SK-N-MC (cell line): ENCODE measurements around the gene NDUFS7.

Source experiments
- DNase-seq: peaks from one replicate; pipeline ENCODE4 v3.0.0-alpha.2; 2011; ENCODE audit warnings: low read depth, low spot score
- H3K27ac ChIP-seq: fragments of 200-600 bp; sonication (generic); 2 replicates; pipeline ENCODE4 v1.5.1; 2016; ENCODE audit warnings: mixed run types
- H3K36me3 ChIP-seq: fragments of 200-600 bp; sonication (generic); 2 replicates; pipeline ENCODE4 v1.6.1; 2017; ENCODE audit warnings: antibody characterized with exemption, low read length, mixed read lengths; ENCODE audit not compliant: insufficient read depth
- H3K4me3 ChIP-seq: fragments of 200-600 bp; sonication (generic); 2 replicates; pipeline ENCODE4 v1.5.1; 2016
- H3K9ac ChIP-seq: fragments of 200-600 bp; sonication (generic); 2 replicates; pipeline ENCODE4 v1.8.0; 2017; ENCODE audit warnings: mixed run types, mixed read lengths; ENCODE audit not compliant: insufficient read length
- H3K9me3 ChIP-seq: fragments of 200-600 bp; sonication (generic); 2 replicates; pipeline ENCODE4 v1.6.1; 2017; ENCODE audit warnings: low read depth, mild to moderate bottlenecking, antibody characterized with exemption, low read length, moderate library complexity, mixed read lengths
- EZH2 ChIP-seq: fragments of 200-600 bp; sonication (generic); IDR thresholded peaks from one replicate; pipeline ENCODE4 v1.6.1; 2017; ENCODE audit warnings: antibody characterized with exemption
- FOXP2 ChIP-seq: optimal IDR thresholded peaks from 2 replicates; pipeline ENCODE3; 2011; ENCODE audit warnings: mild to moderate bottlenecking, moderate library complexity; ENCODE audit not compliant: insufficient read depth; ENCODE audit errors: extremely low read length, control extremely low read depth
- POLR2AphosphoS5 ChIP-seq: IDR thresholded peaks from 2 replicates; pipeline ENCODE4 v1.6.1; 2012; ENCODE audit warnings: mild to moderate bottlenecking, low read depth, low read length, borderline replicate concordance

Gene NDUFS7

DNA sequence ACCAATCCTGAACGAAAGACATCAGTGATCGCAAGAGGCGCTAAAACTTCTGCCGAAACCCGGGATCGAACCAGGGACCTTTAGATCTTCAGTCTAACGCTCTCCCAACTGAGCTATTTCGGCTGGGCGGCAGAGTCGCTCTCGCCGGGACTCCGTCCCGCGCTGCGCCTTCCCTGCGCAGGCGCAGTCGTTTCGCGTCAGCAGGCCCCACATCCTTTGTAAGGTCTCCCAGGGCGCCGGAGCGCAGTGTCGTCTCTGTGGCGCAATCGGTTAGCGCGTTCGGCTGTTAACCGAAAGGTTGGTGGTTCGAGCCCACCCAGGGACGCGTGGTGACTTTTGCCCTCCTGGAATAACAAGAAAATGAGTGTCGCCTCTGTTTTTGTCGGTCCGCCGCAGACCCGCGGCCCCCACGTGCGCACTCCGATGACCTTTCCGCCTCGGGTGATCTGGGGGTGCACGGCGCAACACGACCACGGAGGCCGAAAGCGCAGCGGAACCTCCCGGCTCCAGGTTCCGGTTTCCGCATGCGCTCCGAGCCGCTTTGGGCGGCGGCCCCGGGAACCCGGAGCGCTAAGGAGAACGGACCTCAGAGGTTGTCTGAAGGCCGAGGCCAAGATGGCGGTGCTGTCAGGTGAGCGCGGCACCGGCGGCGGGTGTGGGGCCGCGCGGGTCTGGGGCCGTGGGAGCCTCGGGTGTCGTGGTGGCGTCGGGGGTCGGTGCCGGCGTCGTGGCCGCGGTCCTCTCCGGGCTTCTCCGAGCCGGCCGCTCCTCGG, at the start of gene NDUFS7:
Gene NDUFS7, plus strand, starts transcription at position 596 of the 773 bp plus-strand sequence. Its CDS starts 20 bp downstream, at position 616.
- peaks cover 5% of the 10 kb centered on the region; the same call in 1 of the 2 replicates for H3K36me3 ChIP-seq
- peak; percentile 70 for DNase-seq

DNA sequence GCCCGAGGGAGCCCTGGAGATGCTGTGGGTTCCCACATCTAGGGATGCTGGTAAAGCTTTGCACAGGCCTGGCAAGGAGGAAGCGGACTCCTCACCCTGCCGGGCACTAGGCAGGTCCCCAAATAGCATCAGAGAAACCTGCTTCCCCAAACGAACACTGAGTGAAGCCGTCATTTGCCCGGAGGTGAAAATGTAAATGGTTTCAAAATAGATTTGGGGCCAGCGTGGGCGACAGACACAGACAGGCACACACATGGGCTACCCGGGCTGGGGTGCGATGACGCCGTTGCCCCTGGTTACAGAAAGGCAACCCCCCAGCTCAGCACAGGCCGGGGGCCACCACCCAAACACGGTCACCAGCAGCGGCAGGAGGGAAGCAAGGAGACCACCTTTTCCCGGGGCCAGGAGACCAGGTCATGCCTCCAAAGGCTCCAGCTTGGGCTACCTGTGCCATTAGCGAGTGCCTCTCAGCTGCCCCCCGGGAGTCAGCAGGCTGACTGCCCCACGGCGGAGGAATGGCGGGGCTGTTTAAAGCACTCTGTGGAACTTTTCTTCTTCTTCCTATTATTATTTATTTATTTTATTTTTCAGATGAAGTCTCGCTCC, 47.5 kb upstream of the NDUFS7 start:
- H3K9me3 ChIP-seq: no peaks in the 10 kb centered on the region
- H3K4me3 ChIP-seq: no peak overlapping the region
- TF ChIP-seq FOXP2 (no peak), POLR2AphosphoS5 (no peak)
- no peaks in the 10 kb centered on the region for H3K36me3 ChIP-seq
- no peak overlapping the region for H3K9ac ChIP-seq
- DNase-seq: no peak
- H3K27ac ChIP-seq: no peak overlapping the region

More for the DNA sequence above, at the start of gene NDUFS7:
- Histone ChIP-seq H3K27ac (peak within 1 kb of the TSS; percentile 95), H3K9ac (peak within 1 kb of the TSS; percentile 93), H3K9me3 (no peaks in the 10 kb centered on the region), H3K4me3 (peak within 1 kb of the TSS; percentile 91)
- TF ChIP-seq POLR2AphosphoS5 (peak; percentile 76), FOXP2 (no peak)

DNA sequence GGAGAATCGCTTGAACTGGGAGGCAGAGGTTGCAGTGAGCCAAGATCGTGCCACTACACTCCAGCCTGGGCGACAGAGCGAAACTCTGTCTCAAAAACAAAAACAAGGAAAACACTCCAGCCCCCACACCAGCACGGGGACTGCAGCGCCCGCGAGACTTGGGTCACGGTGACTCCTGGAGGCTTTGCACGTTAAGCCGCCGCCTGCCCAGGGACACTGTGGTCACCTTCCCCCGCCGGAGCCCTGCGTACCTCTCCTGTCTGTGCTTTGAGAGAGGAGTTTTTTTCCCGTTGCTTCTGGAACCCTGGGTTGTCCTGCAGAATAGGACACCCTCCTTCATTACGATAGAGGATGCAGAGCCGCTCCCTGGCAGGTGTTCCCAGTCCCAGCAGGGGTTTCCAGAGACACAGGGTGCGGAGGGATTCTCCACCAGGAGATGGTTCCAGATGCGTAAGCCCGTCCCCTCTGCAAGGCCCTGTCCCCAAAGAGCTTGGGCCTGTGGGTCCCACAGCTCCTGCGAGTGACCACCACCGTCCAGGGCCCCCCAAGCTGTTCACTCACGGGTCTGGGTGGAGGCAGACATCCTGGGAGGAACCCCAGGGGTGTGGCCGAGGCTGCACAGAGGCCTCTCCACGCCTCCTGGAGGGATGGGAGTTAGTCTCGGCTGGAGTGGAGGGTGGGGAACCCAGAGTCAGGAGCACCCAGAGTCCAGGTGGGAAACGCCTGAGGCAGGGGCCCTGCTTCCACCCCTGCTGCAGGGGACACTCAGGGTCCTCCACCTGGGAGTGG, 42.8 kb upstream of the NDUFS7 start:
- no peak for TF ChIP-seq EZH2
- no peak for TF ChIP-seq FOXP2
- no peak for TF ChIP-seq POLR2AphosphoS5
- no peaks in the 10 kb centered on the region for H3K9me3 ChIP-seq
- no peak overlapping the region for H3K4me3 ChIP-seq
- no peak for DNase-seq
- no peak overlapping the region for H3K27ac ChIP-seq
- no peak overlapping the region for H3K9ac ChIP-seq
- no peaks in the 10 kb centered on the region for H3K36me3 ChIP-seq

DNA sequence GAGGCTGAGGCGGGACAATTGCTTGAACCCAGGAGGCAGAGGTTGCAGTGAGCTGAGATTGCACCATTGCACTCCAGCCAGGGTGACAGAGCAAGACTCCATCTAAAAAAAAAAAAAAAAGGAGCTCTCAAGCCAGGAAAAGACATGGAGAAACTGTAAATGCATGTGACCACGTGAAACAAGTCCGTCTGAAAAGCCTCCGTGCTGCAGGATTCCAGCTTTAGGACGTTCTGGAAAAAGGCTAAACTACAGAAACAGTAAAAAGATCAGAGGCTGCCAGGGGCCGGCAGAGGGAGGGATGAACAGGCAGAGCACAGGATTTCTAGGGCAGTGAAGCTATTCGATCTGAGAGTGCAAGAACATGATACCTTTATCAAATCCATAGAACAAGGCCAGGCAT, 40.7 kb upstream of the NDUFS7 start:
- TF ChIP-seq EZH2 (no peak), POLR2AphosphoS5 (no peak), FOXP2 (no peak)
- H3K36me3 ChIP-seq: no peaks in the 10 kb centered on the region
- no peaks in the 10 kb centered on the region for H3K9me3 ChIP-seq
- H3K9ac ChIP-seq: no peak overlapping the region
- no peak overlapping the region for H3K27ac ChIP-seq
- no peak for DNase-seq
- H3K4me3 ChIP-seq: no peak overlapping the region

DNA sequence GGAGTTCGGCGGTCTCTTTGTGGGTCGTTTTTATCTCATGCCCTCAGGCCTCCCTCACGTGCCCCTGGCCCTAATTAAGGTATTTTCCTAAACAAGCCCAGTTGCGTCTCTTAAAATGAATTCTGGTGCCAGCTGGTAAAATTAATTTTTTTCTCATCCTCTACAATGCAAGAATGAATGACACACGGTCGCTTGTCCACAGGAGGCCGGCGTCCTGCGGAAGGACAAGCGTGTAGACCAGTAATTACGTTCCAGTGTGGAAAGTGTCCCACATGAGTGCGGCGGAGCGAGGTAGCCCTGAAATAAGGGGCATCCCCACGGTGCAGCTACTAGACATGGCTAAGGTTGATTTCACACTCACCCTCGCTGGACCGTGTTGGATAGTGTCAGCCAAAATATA, 34.5 kb upstream of the NDUFS7 start:
- Histone ChIP-seq H3K9me3 (no peaks in the 10 kb centered on the region), H3K27ac (no peak overlapping the region), H3K36me3 (no peaks in the 10 kb centered on the region), H3K4me3 (no peak overlapping the region), H3K9ac (no peak overlapping the region)
- TF ChIP-seq POLR2AphosphoS5: no peak
- no peak for TF ChIP-seq FOXP2
- TF ChIP-seq EZH2: no peak
- no peak for DNase-seq

DNA sequence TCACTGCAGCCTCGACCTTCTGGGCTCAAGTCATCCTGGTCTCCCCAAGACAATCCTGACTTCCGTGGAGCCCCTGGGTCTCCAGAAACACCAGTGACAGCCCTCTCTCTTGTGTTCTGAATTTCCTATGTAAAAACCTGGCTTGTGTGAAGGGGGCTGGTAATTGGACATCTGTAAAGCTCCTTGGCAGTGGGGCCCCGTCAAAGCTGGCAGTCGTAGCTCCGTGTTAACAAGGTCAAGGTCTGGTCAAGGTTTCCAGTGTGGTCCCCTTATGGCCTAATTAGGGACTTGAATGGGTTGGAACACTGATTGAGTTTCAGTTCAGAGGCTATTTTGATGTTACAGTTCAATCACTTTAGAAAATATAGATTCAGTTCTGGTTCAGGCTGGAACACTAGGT, 32.8 kb upstream of the NDUFS7 start:
- H3K27ac ChIP-seq: no peak overlapping the region

DNA sequence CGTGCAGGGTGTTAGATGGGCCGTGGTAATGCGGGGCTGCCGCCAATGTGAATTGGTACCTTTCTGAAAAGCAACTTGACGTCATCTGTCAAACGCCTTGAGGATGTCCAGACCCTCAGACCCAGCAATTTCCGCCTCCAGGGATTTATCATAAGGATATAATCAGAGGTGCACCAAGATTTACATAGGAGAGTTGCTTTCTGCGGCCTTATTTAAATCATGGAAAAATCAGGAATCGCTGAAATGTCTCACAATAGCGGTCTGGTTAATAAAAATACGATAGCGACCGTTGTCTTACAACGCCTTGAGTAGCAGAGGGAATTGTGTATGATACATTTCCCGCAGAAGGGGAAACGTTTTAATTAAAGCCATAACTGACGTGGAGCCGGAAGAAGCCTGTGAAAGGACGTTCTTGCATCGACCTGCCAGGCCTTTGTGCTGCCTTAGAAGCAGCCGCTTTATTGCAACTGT, 32.3 kb upstream of the NDUFS7 start:
- TF ChIP-seq EZH2 (no peak), POLR2AphosphoS5 (no peak), FOXP2 (no peak)
- Histone ChIP-seq H3K36me3 (no peaks in the 10 kb centered on the region), H3K9ac (peak overlapping the region; percentile 16), H3K4me3 (peak overlapping the region; percentile 32; the same call in 1 of the 2 replicates), H3K9me3 (no peaks in the 10 kb centered on the region), H3K27ac (peak overlapping the region; percentile 83)
- no peak for DNase-seq

More for the DNA sequence above, 32.8 kb upstream of the NDUFS7 start:
- TF ChIP-seq FOXP2: no peak
- no peak for TF ChIP-seq POLR2AphosphoS5
- TF ChIP-seq EZH2: no peak
- DNase-seq: no peak
- H3K9ac ChIP-seq: no peak overlapping the region
- H3K9me3 ChIP-seq: no peaks in the 10 kb centered on the region
- H3K4me3 ChIP-seq: no peak overlapping the region
- H3K36me3 ChIP-seq: no peaks in the 10 kb centered on the region

DNA sequence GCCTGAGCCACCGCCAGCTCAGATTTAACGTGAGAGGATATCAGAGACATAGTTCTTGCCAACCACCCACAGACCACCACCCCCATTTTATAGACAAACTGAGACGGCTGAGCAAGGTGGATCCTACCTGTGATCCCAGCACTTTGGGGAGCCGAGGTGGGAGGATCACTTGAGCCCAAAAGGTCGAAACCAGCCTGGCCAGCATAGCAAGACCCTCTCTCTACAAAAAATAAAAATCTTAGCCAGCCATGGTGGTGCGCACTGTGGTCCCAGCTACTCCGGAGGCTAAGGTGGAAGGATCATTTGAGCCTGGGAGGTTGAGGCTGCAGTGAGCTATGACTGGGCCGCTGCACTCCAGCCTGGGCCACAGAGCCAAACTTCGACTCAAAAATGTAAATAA, 30.6 kb upstream of the NDUFS7 start:
- no peak for DNase-seq
- Histone ChIP-seq H3K4me3 (no peak overlapping the region), H3K36me3 (peaks cover 8% of the 10 kb centered on the region), H3K9ac (no peak overlapping the region), H3K9me3 (no peaks in the 10 kb centered on the region), H3K27ac (no peak overlapping the region)
- no peak for TF ChIP-seq POLR2AphosphoS5
- TF ChIP-seq EZH2: no peak
- no peak for TF ChIP-seq FOXP2
